ENCODE results near the gene ZNF276.
"Not testable (repeated sequence)": the region's sequence is repeated elsewhere in the genome, so short reads cannot be mapped to it uniquely, and the experiment has no call there.

The ZNF276 gene

GRCh38 chr16:89697161-89697615 lies 24.1 kb upstream of the ZNF276 start:
- DNase-seq = no peak

DNA sequence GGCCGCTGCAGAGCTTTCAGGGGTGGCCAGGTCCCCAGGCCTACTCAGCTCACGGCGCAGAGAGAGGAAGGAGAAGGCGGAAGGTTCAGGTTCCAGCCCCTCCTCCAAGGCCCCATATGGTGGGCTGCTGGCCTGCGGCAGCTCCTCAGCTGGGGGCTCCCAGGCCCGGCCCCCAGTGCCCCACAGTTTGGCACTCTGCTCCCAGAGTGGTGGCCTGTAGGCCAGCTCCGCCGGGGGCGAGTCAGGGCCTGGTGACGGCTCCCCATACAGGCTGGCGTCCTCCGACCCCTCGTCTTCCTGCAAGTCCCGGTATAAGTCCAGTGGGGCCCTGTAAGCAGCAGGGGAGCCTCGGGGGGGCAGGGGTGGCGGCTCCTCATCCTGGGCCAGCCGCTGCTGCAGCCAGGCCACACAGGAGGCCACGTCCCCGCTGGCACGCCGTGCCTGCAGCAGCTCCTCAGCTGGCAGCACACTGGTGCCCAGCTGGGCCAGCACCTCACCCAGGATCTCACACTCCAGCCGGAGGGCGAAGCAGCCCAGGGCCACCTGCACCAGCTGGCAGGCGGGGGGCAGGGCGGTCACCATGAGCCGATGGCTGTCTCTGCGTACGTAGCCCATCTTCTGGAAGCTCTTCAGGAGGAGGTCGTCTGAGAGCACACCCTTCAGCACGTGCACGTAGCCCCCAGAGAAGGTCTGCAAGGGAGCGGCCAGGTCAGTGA lies 23.6 kb upstream of the ZNF276 start:
- no peak for DNase-seq

DNA sequence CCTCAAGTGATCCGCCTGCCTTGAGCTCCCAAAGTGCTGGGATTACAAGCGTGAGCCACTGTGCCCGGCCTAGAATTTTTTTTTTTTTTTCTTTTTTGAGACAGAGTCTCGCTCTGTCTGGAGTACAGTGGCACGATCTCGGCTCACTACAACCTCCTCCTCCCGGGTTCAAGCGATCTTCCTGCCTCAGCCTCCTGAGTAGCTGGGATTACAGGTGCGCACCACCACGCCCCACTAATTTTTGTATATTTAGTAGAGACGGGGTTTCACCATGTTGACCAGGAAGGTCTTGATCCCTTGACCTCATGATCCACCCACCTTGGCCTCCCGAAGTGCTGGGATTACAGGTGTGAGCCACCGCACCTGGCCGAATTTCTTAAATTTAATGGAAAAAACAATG lies 22.6 kb upstream of the ZNF276 start:
- not testable (repeated sequence) for DNase-seq

DNA sequence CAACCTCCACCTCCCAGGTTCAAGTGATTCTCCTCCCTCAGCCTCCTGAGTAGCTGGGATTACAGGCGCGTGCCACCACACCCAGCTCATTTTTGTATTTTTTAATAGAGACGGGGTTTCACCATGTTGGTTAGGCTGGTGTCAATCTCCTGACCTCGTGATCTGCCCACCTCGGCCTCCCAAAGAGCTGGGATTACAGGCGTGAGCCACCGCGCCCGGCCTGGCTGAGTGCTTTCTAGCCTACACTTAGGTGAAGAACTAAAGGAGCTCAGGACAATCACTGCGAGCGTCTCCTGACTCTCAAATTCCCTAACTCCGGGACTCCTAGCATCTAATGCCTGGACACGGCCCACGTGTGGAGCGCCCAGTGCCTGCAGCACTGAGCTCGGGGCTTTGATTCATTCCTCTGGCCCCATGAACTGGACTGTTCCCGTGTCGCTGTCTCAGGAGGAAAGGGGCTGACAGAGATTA lies 21.7 kb upstream of the ZNF276 start:
- not testable (repeated sequence) for DNase-seq

DNA sequence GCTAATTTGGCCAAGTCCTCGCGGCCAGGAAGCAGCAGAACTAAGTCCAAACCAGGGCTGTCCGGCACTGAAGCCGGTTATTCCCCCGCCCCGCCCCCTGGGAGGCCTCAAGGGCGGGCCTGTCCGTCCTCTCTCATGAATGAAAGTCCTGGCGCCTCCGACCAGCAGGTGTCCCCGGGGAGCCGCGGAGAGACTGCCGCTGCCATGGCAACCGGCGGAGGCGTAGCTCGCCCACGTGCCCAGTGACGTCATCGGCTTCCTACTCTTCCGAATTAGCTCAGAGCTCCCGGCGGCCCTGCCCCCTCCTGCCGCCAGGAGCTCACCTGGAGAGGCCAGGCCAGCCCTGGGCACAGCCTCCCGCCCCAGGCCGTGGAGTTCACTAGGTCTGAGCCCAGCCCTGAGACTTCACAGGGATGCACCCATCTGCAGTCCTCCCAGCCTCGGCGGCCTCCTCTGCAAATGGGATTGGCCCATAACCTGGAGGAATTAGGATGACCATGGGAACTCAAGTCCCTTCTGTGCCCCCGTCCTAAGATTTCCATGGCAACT lies 21.2 kb upstream of the ZNF276 start:
- DNase-seq = peak; percentile 97

DNA sequence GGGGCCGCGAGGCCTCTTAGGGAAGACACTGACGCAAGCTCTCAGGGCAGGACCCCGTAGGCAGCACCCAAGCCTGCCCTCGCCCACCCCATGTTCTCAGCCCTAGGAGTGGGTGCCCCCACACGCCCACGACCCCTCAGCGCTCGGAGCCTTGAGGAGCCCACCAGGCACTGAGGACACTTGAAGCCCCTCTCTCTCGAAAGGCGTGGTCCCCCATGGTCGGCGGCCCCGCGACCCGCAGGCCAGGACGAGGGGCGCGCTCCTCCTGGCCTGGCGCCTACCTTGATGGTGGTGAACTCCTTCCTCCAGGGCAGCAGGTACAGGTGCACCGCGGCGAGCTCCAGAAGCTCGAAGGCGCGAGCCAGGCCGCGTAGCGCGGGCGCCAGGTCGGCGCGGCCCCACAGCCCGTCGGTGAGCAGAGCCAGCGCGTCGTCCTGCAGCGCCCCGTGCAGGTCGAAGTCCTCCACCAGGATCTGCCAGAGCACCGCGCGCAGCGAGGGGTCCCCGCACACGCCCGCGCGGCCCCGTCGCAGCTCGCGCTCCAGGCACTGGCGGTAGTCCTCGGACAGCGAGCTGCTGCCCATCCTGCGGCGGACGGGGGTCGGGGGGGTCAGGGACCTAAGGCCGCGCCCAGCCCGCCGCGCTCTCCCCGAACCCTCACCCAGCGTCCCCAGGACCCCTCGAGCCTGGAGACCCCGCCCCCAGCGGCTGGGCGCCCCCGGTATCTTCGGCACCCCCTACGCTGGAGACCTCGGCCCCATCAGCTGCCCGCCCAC lies 20.5 kb upstream of the ZNF276 start:
- peak; percentile 59 for DNase-seq

DNA sequence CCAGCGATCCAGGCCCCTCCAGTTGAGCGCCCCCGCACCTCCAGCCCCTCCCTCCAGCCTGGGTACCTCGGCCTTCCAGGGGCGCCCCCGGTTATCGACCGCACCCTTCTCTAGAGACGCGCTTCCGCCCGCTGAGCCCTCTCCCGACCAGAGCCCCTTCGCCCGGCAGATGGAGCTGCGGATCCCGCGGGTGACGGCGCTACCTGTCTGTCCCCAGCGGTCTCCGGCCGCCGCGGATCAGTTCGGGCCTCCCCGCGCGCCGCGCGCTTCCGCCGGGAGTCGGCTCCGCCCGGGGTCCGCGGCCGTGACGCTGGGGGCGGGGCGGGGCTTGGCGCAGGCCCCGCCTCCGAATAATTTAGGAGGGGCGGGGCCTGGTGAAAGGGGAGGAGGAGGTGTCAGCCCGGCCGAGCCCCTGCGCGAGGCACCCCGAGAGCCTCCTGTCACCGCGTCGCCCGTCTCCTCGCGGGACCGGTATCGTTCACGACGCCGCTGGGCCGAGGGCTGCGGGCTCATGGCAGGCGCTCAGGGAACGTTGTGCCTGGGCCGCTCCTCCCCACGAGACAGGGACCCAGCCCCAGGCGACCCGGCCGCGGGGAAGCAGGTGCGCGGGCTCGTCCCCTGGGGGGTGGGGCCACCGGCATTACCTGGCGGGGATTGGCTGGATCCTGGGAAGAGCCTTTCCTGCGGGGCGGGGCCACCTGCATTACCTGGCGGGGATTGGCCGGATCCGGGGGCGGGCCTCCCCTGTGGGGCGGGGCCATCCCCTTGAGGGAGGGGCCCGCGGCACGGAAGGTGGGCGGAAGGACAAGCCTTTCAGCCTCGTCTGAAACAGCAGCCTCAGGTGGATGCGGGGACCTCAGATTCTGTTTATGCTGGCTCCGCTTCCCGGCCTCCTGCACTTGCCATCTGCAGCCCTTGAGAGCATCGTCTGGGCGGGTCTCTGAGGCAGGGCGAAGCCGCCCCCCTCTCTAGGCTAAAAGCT lies 19.6 kb upstream of the ZNF276 start, which contains the start of gene SPATA2L:
TSS of gene SPATA2L (minus strand) at position 281 of the 982 bp plus-strand sequence. CDS start 473 bp downstream, outside the sequence.
- peak; percentile 96 for DNase-seq

DNA sequence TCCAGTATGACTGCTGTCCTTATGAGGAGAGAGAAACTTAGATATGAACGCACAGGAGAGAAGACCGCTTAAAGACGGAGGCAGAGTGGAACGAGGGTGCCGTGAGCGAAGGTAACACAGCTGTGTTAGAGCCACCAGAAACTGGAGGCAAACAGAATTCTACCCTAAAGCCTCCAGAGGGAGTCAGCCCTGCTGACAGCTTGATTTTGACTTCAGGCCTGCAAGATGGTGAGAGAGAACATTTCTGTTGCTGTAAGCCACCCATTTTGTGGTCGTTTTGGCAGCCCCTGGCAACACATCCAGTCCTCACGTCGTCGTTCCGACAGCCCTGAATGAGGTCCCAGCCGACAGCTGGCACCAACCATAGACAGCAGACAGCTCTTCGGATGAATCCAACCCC lies 17.1 kb upstream of the ZNF276 start:
- DNase-seq = no peak

DNA sequence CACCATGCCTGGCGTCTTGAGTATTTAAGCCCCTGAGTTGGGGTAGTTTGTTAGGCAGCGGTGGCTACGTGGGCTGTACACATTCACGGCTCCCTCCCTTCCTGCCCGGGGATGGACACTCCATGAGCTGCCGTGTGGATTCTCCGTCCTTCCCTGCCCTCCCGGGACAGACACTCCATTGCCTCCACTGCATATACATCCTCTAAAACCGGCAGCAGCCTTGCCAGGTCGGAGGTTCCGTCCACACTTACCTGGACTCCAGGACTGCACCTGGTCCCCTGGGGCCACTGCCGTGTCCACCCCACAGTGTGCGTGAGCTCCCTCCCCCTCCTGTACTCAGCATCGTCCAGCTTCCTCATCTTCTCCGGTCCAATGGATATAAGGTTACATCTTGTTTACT lies 16.3 kb upstream of the ZNF276 start:
- DNase-seq = no peak

GRCh38 chr16:89706518-89707260 lies 14.6 kb upstream of the ZNF276 start:
- no peak for DNase-seq

GRCh38 chr16:89707695-89708094 lies 13.6 kb upstream of the ZNF276 start:
- DNase-seq = no peak

DNA sequence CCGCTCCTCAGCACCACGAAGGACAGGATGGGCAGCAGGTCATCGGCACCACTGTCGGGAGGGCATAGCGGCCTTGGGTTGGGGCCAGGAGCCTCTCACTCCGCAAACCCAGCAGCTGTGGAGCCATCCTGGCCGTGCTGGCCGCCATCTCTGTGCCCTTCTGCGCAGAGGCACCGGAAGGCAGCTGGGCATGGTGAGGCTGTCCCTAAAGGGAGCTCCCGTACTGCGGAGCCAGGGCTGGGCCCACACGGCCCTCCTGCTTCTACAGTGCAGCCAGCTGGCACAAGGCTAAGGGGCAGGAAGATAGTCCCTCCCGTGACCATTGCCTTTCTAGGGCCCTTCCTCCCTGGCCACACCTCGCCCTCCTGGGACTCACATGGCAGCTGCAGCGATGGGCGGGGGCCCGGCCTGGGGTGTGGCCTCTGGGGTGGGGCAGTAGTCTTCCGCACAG lies 12.8 kb upstream of the ZNF276 start:
- no peak for DNase-seq

- no peak for DNase-seq
Measured at GRCh38 chr16:89709166-89709565, 12.2 kb upstream of the ZNF276 start.

GRCh38 chr16:89709716-89710432 lies 11.5 kb upstream of the ZNF276 start:
- no peak for DNase-seq

DNA sequence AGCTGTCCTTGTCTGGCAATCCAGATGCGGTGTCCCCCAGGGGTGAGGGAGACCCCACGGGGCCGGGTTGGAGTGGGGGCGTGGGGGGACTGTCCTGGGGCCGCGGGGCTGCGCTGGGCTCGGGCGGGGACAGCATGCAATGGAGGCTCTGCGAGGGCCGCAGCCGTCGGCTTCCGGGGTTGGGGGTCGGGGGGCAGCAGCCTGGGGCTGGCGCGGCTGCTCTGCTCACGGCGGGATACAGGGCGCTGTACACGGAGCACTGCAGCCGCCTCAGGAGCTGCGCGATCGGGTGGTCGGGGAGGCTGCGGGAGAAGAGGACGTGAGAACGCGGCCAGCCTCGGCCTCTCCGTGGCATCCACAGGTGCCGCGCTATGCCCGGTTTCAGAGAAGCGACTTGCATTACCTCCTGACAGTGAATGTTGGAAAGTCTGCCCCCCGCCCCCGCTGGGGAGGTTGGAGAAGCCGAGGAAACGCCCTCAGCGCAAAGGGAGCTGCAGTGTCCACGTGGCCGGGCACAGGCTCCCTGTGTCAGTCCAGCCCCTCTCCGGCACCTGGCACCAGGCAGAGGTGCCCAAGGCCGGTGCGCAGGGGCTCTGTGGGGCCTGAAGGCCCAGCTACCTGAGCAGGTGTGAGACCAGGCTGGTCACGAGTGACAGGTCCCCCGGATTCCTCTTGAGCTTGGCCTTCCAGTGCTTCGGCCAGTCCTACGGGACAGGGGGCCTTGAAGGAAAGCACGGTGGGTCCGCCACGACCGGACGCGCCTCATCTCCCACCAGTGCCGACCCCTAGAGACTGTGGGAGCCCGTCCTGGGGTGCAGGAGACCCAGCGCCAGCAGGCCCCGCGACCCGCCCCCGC lies 10.4 kb upstream of the ZNF276 start:
- no peak for DNase-seq

DNA sequence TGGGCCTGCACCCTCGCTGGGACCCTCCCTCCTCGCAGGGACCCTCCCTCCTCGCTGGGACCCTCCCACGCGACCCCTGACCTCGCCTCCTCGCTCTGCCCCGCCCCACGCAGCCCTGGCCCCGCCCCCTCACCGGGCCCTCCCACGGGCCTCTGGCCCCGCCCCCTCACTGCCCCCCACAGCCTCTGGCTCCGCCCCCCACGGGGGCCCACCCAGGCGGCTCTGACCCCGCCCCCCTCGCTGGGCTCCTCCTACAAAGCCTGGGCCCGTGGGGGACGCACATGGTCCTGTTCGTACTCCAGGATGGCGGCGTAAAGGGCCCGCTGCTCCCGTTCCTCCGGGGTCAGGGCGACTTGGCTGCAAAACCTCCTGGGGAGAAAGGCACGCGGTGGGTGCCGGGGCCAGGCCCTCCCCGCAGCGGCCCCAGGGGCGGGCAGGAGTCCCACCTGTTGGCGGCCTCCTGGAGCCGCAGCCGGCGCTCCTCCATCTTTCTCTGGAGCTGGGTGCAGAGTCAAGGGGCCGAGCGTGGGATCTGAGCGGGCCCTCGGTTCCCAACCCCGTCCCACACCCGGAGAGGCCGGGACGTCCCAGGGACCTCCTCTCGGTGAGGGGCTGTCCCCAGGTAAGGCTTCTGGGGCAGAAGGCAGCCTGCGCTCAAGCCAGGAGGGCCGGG lies 9.6 kb upstream of the ZNF276 start:
- peak; percentile 61 for DNase-seq

- no peak for DNase-seq
Measured at GRCh38 chr16:89712274-89712781, 9.0 kb upstream of the ZNF276 start.

- no peak for DNase-seq
Measured at GRCh38 chr16:89716493-89716892, 4.8 kb upstream of the ZNF276 start.
